Measurements from ENCODE around the gene PTPRN2.
A peak's percentile ranks its signal among the peaks of the same experiment; 100 is the strongest.

Gene PTPRN2

DNA sequence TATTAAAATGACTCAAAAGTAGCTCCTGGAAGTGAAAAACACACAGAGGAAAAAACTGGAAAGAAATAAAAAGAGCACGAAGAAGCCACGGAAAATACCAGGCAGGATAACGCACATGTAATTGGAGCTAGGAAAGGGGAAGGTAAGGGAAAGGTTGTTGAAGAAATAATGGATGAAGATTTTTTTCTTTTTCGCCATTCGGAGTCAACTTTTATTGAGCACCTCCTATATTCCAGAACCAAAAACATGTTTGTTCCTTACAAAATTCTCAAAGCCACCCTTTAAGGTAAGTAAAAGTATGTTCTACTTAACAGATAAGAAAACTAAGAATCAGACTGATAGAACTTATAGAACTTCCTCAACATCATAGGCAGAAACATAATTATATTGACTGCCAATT, 32.8 kb upstream of the PTPRN2 start:
- TF ChIP-seq, protein P1, sequence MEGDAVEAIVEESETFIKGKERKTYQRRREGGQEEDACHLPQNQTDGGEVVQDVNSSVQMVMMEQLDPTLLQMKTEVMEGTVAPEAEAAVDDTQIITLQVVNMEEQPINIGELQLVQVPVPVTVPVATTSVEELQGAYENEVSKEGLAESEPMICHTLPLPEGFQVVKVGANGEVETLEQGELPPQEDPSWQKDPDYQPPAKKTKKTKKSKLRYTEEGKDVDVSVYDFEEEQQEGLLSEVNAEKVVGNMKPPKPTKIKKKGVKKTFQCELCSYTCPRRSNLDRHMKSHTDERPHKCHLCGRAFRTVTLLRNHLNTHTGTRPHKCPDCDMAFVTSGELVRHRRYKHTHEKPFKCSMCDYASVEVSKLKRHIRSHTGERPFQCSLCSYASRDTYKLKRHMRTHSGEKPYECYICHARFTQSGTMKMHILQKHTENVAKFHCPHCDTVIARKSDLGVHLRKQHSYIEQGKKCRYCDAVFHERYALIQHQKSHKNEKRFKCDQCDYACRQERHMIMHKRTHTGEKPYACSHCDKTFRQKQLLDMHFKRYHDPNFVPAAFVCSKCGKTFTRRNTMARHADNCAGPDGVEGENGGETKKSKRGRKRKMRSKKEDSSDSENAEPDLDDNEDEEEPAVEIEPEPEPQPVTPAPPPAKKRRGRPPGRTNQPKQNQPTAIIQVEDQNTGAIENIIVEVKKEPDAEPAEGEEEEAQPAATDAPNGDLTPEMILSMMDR (IDR thresholded peaks at IDR 0.05; ENCODE audit: low read depth, low read length, missing control alignments) = no peak
- no peak for DNase-seq (ENCODE audit: low read depth)
- no peak overlapping the region for H3K4me3 ChIP-seq (ENCODE audit: low read depth, low read length)
- in situ Hi-C loops (cut with HindIII; ENCODE audit: low sequenced_read_pairs) = no loop called here

DNA sequence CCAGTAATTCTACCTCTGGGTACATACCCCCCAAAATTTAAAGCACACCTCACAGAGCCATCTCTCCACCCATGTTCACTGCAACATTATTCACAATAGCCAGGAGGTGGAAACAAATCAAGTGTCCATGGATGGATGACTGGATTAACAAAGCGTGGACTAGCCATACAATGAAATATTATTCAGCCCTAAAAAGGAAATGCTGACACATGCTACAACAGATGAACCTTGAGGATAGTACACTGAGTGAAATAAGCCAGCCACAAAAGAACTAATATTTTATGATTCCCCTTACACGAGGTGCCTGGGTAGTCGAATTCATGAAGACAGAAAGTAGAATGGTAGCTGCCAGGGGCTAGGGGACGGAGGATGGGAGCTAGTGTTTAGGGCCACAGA, 31.1 kb upstream of the PTPRN2 start:
- in situ Hi-C loops (cut with HindIII; ENCODE audit: low sequenced_read_pairs) = no loop called here
- TF ChIP-seq, protein P1 (IDR thresholded peaks at IDR 0.05; ENCODE audit: low read depth, low read length, missing control alignments) = no peak
- no peak overlapping the region for H3K4me3 ChIP-seq (ENCODE audit: low read depth, low read length)
- no peak for DNase-seq (ENCODE audit: low read depth)

DNA sequence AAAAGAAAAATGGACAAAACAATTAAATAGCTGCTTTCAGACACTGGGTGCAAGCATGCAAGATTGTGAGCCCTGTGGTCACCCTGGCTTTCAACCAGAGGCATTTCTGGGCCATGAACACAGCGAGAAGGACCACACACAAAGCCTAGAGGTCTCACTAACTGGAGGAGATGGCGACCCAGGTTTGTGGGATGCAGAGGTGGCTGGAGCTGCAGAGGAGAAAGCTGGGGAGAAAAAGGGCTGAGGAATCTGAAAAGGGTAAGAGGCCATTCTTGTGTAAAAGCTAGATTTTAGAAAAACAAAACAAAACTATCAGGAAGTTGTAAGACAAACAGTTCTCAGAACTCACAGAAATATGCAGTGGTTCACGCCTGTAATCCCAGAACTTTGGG, 30.1 kb upstream of the PTPRN2 start:
- in situ Hi-C loops (cut with HindIII; ENCODE audit: low sequenced_read_pairs) = no loop called here
- H3K4me3 ChIP-seq (ENCODE audit: low read depth, low read length) = no peak overlapping the region
- peak; percentile 79 for DNase-seq (ENCODE audit: low read depth)
- TF ChIP-seq, protein P1 (IDR thresholded peaks at IDR 0.05; ENCODE audit: low read depth, low read length, missing control alignments) = no peak

DNA sequence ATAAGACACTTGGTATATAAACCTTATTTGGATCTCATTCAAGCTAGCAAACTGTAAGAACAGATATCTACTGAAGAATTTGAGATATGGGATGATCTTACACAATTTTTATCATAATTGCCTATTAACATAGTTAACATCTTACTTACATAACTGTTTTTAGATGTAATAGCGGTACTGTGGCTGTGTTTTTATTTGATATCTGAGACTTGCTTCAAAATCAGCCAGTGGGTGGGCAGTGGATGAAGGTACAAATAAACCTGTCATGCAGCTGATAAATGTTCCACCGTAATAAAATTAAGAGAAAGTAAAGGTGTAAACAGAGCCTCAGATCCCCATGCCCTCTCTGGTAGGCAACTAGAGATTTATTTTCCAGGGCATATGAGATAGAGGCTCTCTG, 28.4 kb upstream of the PTPRN2 start:
- no peak for DNase-seq (ENCODE audit: low read depth)
- in situ Hi-C loops (cut with HindIII; ENCODE audit: low sequenced_read_pairs) = no loop called here
- TF ChIP-seq, protein P1 (IDR thresholded peaks at IDR 0.05; ENCODE audit: low read depth, low read length, missing control alignments) = no peak
- no peak overlapping the region for H3K4me3 ChIP-seq (ENCODE audit: low read depth, low read length)

DNA sequence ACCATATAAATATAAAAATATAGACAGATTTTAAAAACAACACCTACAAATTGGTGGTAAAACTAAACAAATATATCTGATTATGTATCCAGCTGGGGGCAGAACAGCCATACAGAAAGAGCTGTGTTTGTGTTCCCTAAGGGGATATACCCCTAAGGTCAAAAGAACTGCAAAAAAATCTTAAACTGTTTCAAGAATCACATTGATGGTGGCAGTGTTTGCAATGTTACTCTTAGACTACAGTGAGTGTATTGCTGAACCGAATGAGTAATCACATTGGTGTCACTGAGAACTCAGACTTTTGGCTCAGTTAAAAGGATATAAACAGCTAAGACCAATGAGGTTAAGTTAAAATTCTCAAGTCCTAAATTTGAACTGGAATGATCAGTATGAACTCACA, 27.1 kb upstream of the PTPRN2 start:
- TF ChIP-seq, protein P1 (IDR thresholded peaks at IDR 0.05; ENCODE audit: low read depth, low read length, missing control alignments) = no peak
- DNase-seq (ENCODE audit: low read depth) = peak; percentile 16
- in situ Hi-C loops (cut with HindIII; ENCODE audit: low sequenced_read_pairs) = no loop called here
- H3K4me3 ChIP-seq (ENCODE audit: low read depth, low read length) = no peak overlapping the region

DNA sequence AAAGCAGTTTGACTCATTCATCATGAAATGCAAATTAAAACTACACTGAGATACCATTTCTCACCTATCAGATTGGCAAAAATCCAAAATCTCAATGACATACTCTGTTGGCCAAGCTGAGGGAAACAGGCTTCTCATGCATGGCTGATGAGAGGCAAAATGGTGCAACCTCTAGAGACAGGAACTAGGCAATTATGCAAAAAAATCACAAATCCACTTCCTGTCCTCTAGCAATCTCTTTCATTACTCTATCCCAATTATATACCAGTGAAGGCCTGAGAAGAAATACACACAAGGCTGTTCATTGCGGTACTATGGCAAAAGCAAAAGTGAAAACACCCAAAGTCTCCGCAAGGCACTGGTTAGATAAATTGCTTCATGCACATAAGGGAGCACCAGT, 25.9 kb upstream of the PTPRN2 start:
- TF ChIP-seq, protein P1 (IDR thresholded peaks at IDR 0.05; ENCODE audit: low read depth, low read length, missing control alignments) = no peak
- no peak for DNase-seq (ENCODE audit: low read depth)
- H3K4me3 ChIP-seq (ENCODE audit: low read depth, low read length) = no peak overlapping the region
- in situ Hi-C loops (cut with HindIII; ENCODE audit: low sequenced_read_pairs) = no loop called here

DNA sequence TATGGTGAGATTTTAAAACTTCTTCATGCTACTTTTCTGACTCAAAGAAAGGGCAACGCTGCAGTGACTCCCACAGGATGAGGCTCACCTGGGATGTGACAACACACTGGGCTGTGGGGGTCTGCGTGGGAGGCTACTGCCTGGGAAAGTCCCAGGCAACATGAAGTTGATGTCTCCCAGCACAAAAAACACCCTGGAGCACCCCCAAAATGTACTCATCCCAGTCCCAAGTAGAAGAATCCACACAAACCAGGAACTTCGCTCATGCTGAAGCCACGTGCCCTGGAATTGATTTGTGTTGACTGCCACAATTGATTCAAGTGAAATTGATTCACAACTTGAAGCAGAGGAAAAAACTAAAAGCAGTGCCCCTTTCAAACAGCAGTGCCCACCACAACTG, 24.9 kb upstream of the PTPRN2 start:
- in situ Hi-C loops (cut with HindIII; ENCODE audit: low sequenced_read_pairs) = no loop called here
- H3K4me3 ChIP-seq (ENCODE audit: low read depth, low read length) = no peak overlapping the region
- no peak for DNase-seq (ENCODE audit: low read depth)
- TF ChIP-seq, protein P1 (IDR thresholded peaks at IDR 0.05; ENCODE audit: low read depth, low read length, missing control alignments) = no peak

Measured in astrocyte of the cerebellum (primary cell).